GM20000 (cell line): ENCODE results near the gene NUDCD2.

Experiments used
- DNase-seq: peaks from one replicate; pipeline ENCODE4 v3.0.0; 2012; ENCODE audit warnings: low spot score
- CTCF ChIP-seq: IDR thresholded peaks from 2 replicates; pipeline ENCODE4 v1.5.1; 2012; ENCODE audit warnings: mild to moderate bottlenecking, control low read depth; ENCODE audit errors: extremely low read depth, missing control alignments

Gene NUDCD2

GRCh38 chr5:163489055-163489744, 29.3 kb upstream of the NUDCD2 start:
- no peak for TF ChIP-seq CTCF
- no peak for DNase-seq

- TF ChIP-seq CTCF, result no peak
- DNase-seq, result no peak
These were observed 19.0 kb upstream of the NUDCD2 start for GRCh38 chr5:163478982-163479271.

- TF ChIP-seq CTCF, result no peak
- no peak for DNase-seq
These were observed 18.5 kb upstream of the NUDCD2 start for GRCh38 chr5:163478126-163478981.

GRCh38 chr5:163475411-163475810, 15.5 kb upstream of the NUDCD2 start:
- no peak for DNase-seq
- no peak for TF ChIP-seq CTCF

- no peak for TF ChIP-seq CTCF
- no peak for DNase-seq
These were observed 13.8 kb upstream of the NUDCD2 start for GRCh38 chr5:163473635-163474243.

GRCh38 chr5:163467682-163468081, 7.8 kb upstream of the NUDCD2 start:
- no peak for TF ChIP-seq CTCF
- no peak for DNase-seq

GRCh38 chr5:163463063-163463435, 3.1 kb upstream of the NUDCD2 start:
- TF ChIP-seq CTCF, result no peak
- no peak for DNase-seq
